NCI-H510A (cell line): ENCODE measurements around the gene VAC14.

Source experiments
- DNase-seq: peaks from one replicate; lab custom pipeline; 2025; lab: John Stamatoyannopoulos, UW

The VAC14 gene

DNA sequence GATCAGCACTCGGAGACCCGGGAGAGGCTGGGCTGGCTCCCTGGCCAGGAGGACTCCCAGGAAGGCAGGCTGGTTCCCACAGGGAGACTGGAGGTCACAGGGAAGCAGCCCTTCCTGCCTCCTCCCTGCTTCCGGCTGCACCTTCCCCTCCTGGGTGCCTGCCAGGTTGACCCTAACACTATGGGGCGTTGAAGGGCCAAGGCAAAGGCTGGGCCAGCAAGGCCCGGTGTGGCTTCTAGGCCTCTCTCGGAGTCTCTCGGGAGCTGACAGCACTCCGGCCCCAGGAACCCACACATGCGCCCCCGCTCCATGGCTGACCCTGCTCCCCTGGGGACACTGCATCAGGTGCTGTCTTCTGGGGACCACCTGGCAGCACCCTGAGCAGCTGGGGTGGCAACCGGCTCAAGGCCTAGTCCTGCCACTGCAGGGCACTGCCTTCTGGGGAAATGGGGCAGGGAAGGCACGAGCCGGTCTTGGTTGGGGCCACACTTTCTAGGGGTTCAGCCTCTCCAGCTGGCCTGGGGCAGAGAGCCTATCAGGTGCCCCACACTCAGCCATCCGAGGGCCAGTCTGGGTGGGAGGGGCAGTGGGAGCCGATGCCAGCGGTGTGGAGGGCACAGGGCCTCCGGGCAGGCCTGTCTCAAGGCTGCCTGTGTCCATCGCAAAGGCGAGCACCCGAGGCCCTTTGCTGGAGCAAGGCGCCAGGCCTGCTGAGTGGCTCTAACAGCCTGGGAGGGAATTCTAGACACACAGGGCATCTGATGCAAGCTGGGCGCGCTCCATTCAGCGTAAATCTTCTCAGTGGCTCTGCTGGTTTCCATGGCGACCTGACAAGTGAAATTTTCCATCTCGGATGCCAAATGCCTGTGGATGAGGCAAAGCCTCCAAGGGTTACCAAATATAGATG lies 109.5 kb downstream of the VAC14 start:
- DNase-seq = no peak

DNA sequence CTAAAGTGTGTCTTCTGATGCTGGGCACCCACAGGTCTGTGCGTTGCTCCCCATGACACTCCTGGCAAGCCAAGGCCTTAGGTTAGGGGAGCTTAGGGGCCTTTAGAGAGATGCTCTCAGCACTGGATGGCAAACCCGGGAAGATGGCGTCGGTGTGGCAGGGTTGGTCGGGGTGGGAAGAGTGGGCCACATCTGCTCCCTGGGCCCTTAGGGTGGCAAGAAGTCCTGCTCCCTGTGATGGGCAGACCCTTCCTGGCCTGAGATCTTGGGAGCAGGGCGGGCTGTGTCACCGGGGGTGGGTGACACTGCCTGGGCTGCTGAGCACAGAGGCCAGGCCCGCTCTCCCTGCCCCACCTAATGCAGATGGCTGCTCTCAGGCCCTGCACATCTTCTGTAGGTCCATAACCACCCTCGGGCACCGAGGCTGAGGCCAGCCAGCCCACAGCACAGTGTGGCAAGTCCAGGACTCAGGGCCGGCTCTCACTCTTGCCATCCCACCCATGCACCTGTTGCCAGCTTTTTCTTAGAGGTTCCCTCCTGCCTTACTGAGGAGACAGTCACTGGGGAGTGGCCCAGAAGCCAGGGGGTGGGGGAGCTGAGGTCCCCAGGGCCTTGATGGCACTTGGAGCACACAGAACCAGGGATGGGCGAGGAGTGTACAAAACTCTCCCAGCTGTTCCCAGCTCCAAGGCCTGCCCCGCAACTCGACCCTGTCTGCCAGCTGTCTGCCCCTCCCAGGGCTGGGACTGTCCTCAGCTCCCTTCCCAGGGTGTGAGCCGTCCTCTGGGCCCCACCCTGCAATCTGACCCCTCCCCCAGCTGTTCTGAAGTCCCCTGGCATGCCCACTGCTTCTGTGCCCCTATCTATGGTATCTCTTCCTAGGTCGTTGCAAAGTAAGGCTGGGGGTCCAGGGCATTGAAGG lies 110.7 kb downstream of the VAC14 start:
- no peak for DNase-seq

DNA sequence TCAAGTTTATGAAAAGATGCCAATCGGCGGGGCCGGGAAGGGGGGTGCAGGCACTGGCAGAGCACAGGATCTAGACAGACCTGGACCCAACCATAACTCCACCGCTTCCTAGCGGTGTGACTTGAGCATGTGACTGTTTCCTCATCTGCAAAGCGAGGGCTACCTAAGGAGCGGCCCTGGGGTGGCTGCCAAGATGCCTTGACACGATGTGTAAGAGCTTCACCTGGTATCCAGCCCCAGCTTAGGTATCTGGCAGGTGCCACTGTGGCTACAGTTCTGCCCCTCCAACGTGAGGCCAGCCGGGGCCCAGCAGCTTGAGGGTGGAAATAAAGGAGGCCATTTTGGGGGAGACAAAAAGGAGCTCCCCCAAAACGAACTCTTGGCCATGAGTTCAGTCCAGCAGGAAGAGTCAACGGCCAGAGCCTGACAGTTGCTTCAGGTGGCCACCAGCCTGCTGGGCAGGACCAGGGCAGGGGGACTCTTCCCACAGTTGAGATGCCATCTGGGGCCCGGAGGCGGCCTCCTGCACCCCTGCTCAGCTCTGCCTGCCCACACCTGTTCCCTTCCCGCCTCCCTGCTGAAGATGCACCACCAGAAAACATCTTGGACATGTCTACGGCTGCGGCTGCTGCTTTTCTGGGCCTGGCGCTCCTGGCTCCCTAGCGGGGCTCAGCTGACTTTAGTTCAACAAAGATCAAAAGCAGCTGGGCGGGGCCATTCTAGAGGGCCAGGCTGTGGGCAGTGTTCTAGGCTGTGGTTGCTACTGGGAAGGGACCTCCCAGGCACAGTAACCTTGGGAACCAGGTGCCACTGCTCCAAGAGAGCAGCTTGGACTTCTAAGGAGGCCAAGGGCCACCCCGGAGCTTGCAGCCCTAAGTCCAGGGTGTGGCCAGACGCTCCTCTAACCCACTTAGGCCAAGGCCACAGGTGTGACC lies 111.7 kb downstream of the VAC14 start:
- DNase-seq = peak; percentile 50

DNA sequence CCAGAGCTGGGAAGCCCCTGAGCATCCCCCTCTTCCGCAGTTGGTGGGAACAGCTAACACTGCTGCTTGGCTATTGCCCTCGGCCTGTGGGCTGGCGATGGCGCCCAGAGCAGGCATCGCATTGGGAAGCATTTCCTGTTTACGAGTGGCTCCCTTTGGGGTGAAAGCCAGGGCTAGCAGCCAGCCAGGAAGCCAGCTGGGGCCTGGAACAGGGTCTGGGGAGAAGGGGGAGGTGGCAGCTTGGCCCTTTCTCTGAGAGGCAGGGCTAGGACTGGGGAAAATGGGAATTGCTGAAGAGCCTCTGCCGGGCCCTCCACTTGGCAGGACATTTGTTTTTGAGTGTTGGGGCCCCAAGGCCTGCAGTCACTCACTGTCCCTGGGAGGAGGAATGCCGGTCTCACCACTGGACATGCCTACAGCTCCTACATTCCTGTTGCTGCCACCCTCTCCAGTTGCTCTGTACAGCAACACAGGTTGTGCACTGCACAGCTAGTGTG lies 112.7 kb downstream of the VAC14 start:
- no peak for DNase-seq

DNA sequence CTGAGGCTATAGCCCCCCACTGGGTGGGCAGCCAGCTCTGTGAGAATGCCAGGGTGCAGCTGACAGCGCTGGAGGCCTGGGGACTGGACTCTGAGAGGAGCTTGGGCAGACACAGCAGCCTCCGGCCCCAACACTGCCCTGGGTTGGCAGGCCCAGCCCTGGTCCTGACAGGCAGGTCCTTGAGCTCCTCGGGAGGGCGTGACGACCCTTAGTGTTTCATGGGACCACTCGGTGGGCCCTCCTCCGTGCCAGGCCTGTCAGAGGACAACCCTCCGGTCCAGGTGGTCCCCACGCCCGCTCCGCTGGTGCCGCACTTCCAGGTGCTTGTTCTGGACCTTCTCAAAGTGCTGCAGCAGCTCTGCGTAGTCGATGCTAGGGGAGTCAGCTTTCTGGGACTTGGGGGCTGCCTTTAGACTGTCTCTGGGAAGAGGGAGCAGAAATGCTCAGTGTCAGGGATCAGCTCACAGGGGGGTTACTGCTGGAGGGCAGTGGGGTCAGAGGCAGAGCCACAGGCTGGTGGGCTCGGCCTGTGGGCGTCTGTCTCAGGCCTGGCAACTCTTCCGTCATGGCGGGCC lies 113.2 kb downstream of the VAC14 start:
- no peak for DNase-seq

DNA sequence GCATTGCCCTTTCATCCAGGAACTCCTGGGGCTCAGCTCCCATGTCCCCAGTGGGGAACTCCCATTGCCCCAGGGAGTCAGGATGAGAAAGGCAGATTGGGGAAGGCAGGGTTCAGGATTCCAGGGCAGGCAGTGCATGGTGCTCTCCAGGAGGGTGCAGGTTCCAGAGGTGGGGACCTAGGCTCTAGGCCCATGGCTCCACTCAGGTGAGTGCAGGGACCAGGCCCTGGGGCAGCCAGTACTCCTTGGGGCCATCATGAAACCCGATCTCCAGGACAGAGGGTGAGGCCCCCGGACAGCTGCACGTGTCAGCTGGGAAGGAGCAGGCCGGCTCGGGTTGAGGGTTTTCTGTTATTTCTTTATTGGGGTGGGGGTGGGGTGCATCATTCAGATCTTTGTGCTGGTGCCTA lies 113.9 kb downstream of the VAC14 start:
- DNase-seq = no peak

DNA sequence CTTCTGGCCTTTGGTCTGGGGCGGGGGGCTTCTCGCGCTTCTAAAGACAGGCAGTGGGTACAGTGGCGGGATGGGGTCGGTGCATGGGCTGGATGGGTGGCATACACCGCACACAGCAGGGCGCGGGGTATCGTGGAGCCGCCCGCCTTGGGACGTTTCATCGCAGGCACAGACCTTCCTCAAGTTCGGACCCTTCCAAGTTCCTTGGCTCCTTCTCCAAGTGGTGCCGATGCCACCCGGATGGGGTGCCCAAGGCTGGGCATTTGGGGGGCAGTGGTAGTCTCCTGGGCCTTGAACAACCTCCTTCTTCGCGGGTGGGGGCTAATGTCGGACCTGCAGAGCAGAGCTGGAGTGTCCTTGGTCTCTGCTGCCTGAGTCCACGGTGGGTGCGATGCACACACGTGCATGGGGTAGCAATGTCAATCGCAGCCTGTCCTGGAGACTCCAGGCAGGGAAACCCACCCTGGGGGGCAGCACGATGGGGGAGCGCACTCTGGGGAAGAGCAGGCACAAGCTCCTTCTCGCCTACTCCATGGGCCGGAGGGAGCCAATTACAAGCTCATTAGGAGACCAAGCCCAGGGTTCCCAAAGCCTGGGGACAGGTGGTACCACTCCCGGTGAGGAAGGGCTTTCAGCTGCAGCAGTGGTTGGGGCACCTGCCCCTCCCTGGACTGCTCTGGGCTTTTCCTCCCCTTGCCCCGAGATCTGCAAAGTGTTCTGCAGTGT lies 114.4 kb downstream of the VAC14 start:
- DNase-seq = no peak

DNA sequence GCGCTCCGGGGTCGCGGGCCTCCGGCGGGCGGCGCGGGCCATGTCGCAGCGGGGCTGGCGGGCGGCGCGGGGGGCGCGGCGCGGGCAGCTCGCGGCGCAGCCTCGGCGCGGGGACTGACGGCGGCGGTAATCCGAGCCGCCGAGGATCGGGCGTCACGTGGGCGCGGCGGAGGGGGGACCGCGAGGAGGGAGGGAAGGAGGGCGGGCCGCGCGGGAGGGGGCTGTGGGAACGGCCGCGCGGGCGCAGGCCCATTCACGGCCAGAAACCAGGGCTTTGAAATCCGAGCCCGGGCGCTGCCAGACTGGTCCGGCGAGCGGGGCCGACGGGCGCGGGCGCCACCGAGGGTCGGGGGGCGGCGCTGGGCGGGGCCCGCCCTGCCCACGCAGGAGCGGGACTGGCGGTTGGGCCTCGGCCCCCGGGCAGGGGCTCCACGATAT lies 115.0 kb downstream of the VAC14 start, which contains the start of gene MTSS2:
TSS of gene MTSS2 (minus strand) at position 116 of the 438 bp plus-strand sequence. CDS start 262 bp downstream, outside the sequence.
- DNase-seq = peak; percentile 73

DNA sequence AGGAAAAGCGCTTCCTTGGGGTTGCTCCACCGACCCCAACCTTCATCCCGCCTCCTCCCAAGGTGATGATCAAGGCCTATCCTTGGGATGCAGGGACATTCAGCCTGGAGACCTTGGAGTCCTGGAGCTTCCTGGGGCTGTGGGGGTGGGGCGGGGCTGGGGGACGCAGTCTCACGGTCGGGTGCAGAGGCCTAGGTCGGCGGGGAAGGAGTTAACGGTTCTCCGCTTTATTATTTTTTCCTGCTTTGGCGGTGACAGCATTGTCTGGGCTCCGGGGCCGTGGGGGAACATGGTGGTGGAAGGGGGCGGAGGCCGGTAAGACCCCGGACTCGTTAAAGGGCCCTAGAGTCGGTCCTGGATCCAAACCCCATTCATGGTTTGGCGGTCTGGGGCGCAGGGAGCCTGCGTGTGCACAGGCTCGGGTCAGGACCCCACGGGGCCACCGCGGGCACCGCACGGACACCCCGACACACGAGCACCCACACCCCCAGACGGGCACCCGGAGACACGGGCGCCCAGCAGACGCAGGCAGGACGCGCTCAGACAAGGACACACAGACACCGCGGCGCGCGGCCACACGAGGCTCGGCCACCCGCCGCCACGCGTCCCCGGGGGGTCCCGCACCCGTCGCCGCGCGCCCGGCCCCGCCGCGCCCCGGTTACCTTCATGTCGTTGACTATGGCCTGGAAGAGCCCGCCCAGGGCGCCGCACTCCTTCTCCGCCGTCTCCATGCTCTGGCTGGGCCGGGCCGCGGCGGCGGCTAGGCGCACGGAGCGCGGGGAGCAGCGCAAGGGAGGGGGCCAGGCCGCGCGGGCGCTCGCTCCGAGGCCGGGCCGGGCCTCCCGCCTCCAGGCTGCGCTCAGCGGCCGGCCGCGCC lies 115.7 kb downstream of the VAC14 start:
- DNase-seq = no peak

DNA sequence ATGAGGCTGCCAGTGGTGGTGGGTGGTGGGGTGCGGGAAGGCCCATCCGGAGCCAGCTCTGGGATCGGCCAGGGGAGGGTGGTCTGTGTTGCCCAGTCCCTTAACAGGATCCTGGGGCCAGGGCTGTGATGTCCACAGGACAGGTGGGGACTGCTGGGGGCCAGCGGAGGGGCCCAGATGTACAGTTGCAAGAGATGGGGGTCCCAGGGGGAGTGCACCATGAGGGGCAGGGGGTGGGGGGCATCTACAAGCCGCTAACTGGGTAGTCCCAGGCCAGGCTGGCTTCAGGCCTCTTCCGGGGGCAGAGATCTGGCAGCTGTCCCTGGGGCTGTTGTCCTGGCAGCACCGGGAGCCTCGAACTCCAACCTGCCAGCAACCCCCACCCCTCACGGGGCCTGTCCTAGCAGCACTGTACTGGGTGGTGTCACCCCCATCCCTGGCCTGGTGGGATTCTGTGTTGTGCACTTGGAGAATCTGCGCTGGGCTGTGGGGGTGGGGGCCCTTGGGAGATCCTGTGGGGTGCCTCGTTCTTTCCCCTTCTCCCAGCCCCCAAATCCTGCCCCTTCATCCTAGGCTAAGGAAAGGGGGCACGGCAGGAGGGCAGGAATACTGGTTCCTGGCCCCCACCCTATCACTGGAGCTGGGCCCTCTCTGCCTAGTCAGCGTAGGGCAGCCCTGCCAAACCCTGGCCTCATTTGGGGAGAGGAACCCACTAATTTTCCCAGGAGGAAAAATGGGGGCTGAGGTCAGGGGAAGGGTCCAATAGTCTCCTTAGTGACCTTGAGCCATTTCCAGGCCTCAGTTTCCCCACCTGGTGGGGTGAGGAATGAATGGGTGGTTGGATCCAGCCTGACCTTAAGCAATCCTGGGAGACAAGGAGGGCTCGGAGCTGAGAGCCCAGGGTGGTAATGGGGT lies 116.6 kb downstream of the VAC14 start:
- DNase-seq = no peak

DNA sequence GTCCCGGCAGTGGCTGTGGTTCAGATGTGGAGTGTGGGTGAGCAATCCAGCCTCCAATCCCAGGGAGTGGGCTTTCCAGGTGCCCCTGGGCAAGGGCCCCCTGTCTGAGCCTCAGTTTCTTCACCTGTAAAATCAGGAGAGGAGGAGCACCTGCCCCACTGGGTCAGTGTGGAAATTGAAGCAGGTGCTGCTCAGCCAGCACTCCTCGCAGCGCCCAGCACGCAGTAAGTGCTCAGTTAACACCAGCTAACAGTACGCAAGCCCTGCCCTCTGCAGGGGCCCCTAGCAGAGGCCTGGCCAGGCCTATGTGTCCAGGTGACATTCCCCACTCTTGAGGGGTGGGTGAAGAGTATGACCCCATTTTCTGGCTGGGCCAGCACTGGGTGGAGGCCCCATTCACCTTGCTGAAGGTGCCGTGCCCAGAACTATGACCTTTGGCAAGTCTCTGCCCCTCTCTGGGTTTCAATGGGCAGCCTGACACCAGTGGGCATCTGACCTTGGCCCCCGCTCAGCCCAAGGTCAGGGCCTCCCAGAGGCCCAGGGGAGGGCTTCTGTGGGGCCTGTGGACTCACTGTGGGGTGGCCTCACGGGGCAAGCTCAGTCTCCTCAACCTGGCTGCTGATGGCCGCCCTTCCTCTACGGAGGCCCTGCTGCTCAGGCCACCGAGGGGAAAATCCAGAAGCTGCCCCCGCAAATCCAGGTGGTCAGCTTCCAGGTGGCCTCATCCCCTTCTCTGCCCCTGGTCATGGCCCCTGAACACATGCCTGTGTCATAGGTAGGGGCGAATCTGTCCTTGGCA lies 117.6 kb downstream of the VAC14 start:
- DNase-seq = no peak

DNA sequence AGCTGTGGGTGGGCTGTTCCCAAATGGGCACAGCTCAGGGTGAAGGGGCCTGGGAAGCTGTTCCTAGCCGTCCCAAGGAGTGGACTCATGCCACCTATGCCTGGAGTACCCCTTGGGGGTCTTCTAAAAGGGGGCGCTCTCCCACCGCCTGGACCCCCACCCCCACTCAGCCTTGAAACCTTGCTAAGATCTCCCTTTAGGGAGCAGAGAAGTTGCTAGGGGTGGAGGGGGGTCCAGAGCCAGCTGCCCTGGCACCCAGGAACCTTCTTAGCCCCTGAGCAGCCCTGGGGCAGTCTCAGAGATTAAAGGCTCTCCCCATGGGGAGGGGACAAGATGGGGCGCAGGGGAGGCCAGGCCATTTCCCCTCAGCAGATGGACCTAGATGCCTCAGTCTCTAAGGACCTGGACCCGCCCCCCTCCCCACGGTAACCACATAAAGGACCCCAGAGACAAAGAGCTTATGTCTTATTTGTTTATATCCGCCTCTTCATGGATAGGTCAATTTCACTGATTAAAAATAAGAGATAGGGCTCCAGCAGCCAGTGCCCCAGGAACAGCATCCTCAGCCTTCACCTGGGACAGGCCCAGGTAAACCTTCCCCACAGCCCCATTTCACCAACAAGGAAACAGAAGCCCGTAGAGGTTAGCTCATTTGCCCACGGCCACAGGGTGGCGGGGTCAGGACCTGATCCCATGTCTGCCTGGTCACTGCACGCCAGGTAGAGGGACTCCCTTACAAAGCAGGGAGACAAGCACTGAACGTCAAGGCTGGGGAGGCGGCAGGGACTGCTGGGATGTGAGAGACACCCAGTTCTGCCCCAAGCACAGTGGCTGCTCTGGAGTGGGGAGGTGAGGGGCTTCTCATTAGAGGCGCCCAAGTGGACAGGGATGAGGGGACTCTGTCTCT lies 118.5 kb downstream of the VAC14 start:
- no peak for DNase-seq

DNA sequence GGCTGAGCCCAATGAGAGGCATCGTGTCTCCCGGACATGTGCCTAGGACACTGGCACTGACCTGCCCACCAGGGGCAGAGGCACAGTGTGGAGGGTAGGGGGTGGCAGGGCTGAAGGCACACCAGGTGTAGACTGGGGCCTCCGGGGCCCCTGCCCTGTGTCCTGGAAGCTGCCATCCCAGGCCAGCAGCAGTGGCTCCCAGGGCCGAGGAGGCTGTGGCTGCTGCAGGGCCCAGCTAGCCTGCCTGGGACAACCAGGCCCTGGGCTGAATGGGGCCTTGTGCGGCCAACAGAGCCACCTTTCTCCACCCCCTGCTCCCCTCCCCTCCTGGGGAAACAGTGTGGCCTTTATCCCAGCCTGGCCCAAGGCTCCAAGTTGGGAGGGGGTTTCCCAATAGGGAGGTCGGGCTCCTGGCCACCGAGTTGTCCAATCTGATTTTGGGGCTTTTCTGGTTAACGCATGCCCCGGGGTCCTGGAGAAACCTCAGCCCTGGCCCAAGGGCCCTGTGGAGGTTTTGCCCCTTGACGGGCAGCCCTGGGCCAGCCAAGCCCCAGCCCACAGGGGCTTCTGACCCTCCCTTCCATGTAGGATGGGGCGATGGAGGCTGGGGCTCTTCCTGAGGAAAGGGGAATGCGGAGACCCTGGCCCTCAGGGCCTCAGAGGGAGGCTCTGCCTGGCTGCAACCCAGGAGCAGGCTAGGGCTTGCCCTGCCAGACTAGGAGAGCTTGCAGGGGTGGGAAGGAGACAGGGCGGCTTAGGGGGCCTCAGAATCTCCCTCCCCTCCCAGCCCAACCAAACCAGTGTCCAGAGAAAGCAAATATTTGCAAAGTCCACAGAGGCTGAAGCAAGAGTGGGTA lies 119.3 kb downstream of the VAC14 start:
- no peak for DNase-seq

DNA sequence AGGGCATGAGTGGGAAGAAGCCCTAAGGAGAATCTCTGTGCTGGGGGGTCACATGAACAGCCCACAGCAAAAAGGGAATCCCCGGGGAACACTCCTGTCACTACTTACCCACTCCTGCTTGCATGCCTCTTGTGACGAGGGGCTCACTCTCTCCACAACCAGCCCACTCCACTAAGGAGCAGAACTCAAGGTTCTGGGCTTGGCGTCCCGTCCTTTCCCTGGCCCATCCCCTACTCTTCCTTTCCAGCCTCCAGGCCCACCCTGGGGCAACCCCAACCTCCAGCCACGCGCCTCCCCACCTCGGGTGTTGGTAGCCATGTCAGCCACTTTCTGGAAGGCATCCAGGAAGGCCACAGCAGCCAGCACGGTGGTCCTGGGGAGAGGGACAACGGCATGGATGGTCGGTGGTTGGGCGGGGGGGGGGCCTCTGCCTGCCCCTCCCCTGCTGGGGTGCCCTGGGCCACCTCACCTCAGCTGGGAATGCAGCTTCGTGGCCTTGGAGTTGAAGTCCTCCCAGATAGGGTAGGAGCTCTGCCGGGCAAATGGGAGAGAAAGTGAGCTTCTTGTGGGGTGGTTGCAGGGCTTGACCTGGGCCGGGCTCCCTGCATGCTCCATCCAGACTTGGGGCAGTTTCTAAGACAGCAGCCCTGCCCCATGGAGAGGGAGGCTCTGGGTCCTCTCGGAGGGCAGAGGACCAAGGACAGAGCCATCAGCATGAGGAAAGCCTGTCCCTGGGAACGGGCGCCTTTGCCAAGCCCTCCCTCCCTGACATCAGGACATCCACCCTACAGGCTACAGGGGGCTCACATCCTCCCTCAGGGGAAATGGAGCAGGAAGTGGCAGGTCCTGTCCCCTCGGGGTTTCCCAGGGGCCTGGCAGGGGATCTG lies 120.2 kb downstream of the VAC14 start:
- DNase-seq = no peak
